Osteocyte (in vitro differentiated cells): ENCODE measurements around the gene CRMP1. TPM values are rescaled to one million over a fixed set of nuclear protein-coding genes. Genes with fewer than 3 reads are reported as not detected.

Experiments used
- DNase-seq: peaks from one replicate; pipeline ENCODE4 v3.0.0; 2021; ENCODE audit warnings: mixed read lengths; ENCODE audit not compliant: unreplicated experiment; ENCODE audit errors: extremely low spot score
- H3K27ac Mint-ChIP-seq: one replicate; pipeline ENCODE4 v1.8.0; 2021; ENCODE audit warnings: mild to moderate bottlenecking, mixed read lengths; ENCODE audit not compliant: unreplicated experiment
- H3K27me3 Mint-ChIP-seq: one replicate; pipeline ENCODE4 v1.8.0; 2021; ENCODE audit warnings: mixed read lengths; ENCODE audit not compliant: unreplicated experiment
- H3K36me3 Mint-ChIP-seq: one replicate; pipeline ENCODE4 v1.8.0; 2021; ENCODE audit warnings: mixed read lengths; ENCODE audit not compliant: unreplicated experiment
- H3K4me1 Mint-ChIP-seq: one replicate; pipeline ENCODE4 v1.8.0; 2021; ENCODE audit warnings: mixed read lengths; ENCODE audit not compliant: unreplicated experiment
- H3K4me3 Mint-ChIP-seq: one replicate; pipeline ENCODE4 v1.8.0; 2021; ENCODE audit warnings: mild to moderate bottlenecking, moderate library complexity, mixed read lengths; ENCODE audit not compliant: unreplicated experiment
- H3K9me3 Mint-ChIP-seq: one replicate; pipeline ENCODE4 v1.8.0; 2021; ENCODE audit warnings: mixed read lengths; ENCODE audit not compliant: unreplicated experiment
- CTCF ChIP-seq: fragments of 200-600 bp; sonication (generic); IDR thresholded peaks from 2 replicates; pipeline ENCODE4 v1.5.0; 2021; ENCODE audit warnings: antibody characterized with exemption, mild to moderate bottlenecking, moderate library complexity
- total RNA-seq: library from RNA; stranded (reverse); gene quantifications from 2 replicates; pipeline ENCODE4 v1.2.1, GENCODE V29; 2021

Gene CRMP1
- total RNA-seq, 1 donor from 2014 or later, result 24.5 TPM

DNA sequence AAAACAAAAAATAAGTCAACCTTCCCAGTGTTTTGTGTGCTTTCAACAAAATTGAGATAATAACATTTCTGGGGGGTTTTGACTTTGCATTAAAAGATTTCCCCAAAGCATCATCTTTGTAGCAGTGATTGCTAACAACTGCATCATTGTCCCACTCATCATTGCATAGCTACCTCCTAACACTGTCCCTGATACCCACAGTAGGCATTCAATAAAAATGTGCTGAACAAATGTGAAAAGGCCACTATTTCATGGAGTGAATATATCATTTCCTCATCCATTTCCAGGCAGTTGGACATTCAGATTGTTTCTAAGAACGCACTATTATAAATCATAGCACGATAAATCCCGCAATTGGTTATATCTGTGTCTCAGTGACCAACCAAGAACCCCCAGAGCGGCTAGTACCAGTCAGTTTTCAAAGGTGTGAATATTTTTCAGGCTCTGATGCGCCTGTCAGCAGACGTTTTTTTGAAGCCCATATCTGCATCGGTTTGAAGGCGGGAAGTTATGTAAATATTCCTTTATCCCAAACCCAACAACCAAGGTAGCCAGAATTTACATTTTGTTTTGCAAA is 36.0 kb upstream of the CRMP1 start:
- TF ChIP-seq CTCF, result no peak
- DNase-seq, result no peak
- Mint-ChIP-seq H3K4me1 (peaks cover 6% of the 10 kb centered on the region), H3K9me3 (no peaks in the 10 kb centered on the region), H3K4me3 (no peak overlapping the region), H3K36me3 (no peaks in the 10 kb centered on the region), H3K27ac (no peak overlapping the region), H3K27me3 (peaks cover 67% of the 10 kb centered on the region)

GRCh38 chr4:5928274-5928673 is 35.4 kb upstream of the CRMP1 start:
- Mint-ChIP-seq H3K9me3 (no peaks in the 10 kb centered on the region), H3K27me3 (peaks cover 62% of the 10 kb centered on the region), H3K27ac (no peak overlapping the region), H3K4me1 (peaks cover 5% of the 10 kb centered on the region), H3K36me3 (no peaks in the 10 kb centered on the region), H3K4me3 (no peak overlapping the region)
- no peak for DNase-seq
- TF ChIP-seq CTCF, result no peak

GRCh38 chr4:5927747-5928146 is 34.9 kb upstream of the CRMP1 start:
- Mint-ChIP-seq H3K4me1 (no peaks in the 10 kb centered on the region), H3K9me3 (no peaks in the 10 kb centered on the region), H3K4me3 (no peak overlapping the region), H3K27ac (no peak overlapping the region), H3K36me3 (no peaks in the 10 kb centered on the region), H3K27me3 (peaks cover 64% of the 10 kb centered on the region)
- no peak for DNase-seq
- TF ChIP-seq CTCF, result no peak

DNA sequence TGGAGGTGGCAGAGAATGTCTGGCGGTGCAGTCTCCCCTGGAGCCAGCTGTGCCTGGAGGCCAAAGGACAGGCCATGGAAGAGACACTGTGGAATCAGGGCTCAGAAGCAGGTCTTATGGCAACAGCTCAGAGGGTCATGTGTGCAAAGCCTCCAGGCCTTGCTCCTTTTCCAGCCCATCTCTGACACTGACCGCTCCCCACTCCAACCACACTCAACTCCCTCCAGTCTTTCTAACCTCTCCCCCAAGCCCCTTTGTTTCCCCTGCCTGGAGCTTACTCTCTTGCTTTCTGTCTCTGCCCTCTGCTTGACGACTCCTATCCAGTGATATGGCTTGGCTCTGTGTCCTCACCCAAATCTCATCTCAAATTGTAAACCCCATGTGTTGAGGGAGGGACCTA is 34.2 kb upstream of the CRMP1 start:
- TF ChIP-seq CTCF, result no peak
- DNase-seq, result no peak
- H3K27me3 Mint-ChIP-seq, result peaks cover 67% of the 10 kb centered on the region
- H3K4me1 Mint-ChIP-seq, result no peaks in the 10 kb centered on the region
- no peak overlapping the region for H3K4me3 Mint-ChIP-seq
- no peak overlapping the region for H3K27ac Mint-ChIP-seq
- no peaks in the 10 kb centered on the region for H3K36me3 Mint-ChIP-seq
- H3K9me3 Mint-ChIP-seq, result no peaks in the 10 kb centered on the region

DNA sequence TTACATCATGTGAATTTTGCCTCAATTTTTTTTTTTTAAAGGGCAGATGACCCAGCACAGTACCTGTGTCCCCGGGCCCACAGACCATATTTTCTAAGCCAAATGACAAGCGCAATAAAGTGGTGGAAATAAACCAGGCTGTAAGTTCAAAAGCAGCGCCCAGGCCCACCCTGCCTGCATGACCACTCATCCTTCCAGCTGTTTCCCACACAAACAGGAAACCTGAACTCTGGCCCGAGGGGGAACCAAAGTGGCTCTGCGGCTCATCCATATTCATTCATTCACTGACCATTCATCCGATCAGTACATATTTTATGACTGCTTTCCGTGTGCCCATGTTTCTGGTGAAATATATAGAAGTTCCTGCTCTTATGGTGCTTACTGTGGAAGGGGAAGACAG is 33.7 kb upstream of the CRMP1 start:
- Mint-ChIP-seq H3K27me3 (peaks cover 72% of the 10 kb centered on the region), H3K27ac (no peak overlapping the region), H3K9me3 (no peaks in the 10 kb centered on the region), H3K4me1 (no peaks in the 10 kb centered on the region), H3K4me3 (no peak overlapping the region), H3K36me3 (no peaks in the 10 kb centered on the region)
- TF ChIP-seq CTCF, result no peak
- DNase-seq, result no peak
